ENCODE data around the gene MTO1.

DNA sequence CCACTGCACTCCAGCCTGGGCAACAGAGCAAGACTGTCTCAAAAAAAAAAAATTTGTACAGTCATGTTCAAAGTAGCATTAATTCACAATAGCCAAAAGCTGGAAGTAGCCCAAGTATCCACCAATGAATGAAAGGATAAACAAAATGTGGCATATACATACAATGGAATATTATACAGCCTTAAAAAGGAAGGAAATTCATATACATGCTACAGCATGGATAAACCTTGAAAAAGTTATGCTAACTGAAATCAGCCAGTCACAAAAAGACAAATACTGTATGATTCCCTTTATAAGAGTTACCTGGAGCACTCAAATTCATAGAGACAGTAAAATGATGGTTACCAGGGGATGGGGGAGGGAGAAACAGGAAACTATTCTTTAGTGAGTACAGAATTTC is 43.6 kb downstream of the MTO1 start:
- TF ChIP-seq, protein P1, sequence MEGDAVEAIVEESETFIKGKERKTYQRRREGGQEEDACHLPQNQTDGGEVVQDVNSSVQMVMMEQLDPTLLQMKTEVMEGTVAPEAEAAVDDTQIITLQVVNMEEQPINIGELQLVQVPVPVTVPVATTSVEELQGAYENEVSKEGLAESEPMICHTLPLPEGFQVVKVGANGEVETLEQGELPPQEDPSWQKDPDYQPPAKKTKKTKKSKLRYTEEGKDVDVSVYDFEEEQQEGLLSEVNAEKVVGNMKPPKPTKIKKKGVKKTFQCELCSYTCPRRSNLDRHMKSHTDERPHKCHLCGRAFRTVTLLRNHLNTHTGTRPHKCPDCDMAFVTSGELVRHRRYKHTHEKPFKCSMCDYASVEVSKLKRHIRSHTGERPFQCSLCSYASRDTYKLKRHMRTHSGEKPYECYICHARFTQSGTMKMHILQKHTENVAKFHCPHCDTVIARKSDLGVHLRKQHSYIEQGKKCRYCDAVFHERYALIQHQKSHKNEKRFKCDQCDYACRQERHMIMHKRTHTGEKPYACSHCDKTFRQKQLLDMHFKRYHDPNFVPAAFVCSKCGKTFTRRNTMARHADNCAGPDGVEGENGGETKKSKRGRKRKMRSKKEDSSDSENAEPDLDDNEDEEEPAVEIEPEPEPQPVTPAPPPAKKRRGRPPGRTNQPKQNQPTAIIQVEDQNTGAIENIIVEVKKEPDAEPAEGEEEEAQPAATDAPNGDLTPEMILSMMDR (IDR thresholded peaks at IDR 0.05): no peak
- TF ChIP-seq ZFX (IDR thresholded peaks at IDR 0.05; ENCODE audit: borderline replicate concordance): no peak
